HepG2 (cell line): ENCODE results near the gene ACTN3. TPM values are rescaled to one million over a fixed set of nuclear protein-coding genes. Genes with fewer than 3 reads are reported as not detected.
A peak's percentile ranks its signal among the peaks of the same experiment; 100 is the strongest.

Source experiments
- ATAC-seq: fragments of 200-7000 bp; cut with Tn5 transposase; 3 replicates; pipeline ENCODE4 v1.9.1; 2020; ENCODE audit warnings: mild to moderate bottlenecking, moderate library complexity
- BruUV-seq: library from RNA; stranded (reverse); fragments of 400-500 nt; replicated peaks from 2 replicates; lab custom pipeline; 2021; lab: Mats Ljungman, UMichigan
- CTCF ChIA-PET: fragments of 300-600 bp; formaldehyde crosslinking; extraction: SDS; loops from one replicate; lab custom pipeline; 2021; ENCODE audit warnings: low total read pairs, inconsistent platforms, low intra/inter-chr PET ratio; lab: Yijun Ruan, JAX
- POLR2A ChIA-PET: fragments of 350-600 bp; sonication (Branson Sonifier 250); formaldehyde crosslinking; loops from one replicate; lab custom pipeline; 2020; ENCODE audit warnings: antibody characterized with exemption, inconsistent platforms; lab: Yijun Ruan, JAX
- DNase-seq: peaks from one replicate; pipeline ENCODE4 v3.0.0-alpha.2; 2015; ENCODE audit warnings: low spot score
- FAIRE-seq: peaks from 3 replicates; lab custom pipeline; 2011; peaks lifted over from hg19 to GRCh38; lab: Jason Lieb, UNC
- H2AFZ ChIP-seq: one replicate; pipeline ENCODE4 v1.6.1; 2011; ENCODE audit warnings: low read length, inconsistent platforms
- H3K27ac ChIP-seq: fragments of 300-600 bp; 3 replicates; pipeline ENCODE4 v1.8.0; 2011; ENCODE audit warnings: mixed run types, mild to moderate bottlenecking, mixed read lengths, low read length, inconsistent platforms; ENCODE audit not compliant: insufficient read depth; ENCODE audit errors: extremely low read length
- H3K27me3 ChIP-seq, 2 experiments: fragments of 200-600 bp in 1 of 2; 2 replicates in 1 of 2; 3 replicates in 1 of 2; pipeline versions ENCODE4 v1.6.0 to v1.8.0; 2011; ENCODE audit warnings: low read length in 2 of 2, mild to moderate bottlenecking in 2 of 2, moderate library complexity in 2 of 2, inconsistent platforms in 1 of 2; ENCODE audit not compliant: insufficient read depth in 2 of 2, control insufficient read depth in 1 of 2
- H3K36me3 ChIP-seq, 2 experiments: fragments of 200-600 bp in 1 of 2; replicated peaks in 1 of 2; 2 replicates in 1 of 2; 3 replicates in 1 of 2; pipeline versions ENCODE4 v1.5.1 to v1.8.0; 2011; ENCODE audit warnings: low read length in 2 of 2, inconsistent platforms in 1 of 2; ENCODE audit not compliant: insufficient read depth in 2 of 2, control insufficient read depth in 1 of 2
- H3K4me1 ChIP-seq: 2 replicates; pipeline ENCODE4 v1.5.1; 2012; ENCODE audit warnings: low read length, inconsistent platforms; ENCODE audit not compliant: insufficient read depth
- H3K4me2 ChIP-seq: 2 replicates; pipeline ENCODE4 v1.6.0; 2011; ENCODE audit warnings: low read depth, low read length, inconsistent platforms
- H3K4me3 ChIP-seq, 3 experiments: fragments of 200-600 bp in 1 of 3; sonication (generic), shearing (Covaris generic) in 1 of 3; replicated peaks in 1 of 3; 2 replicates each; pipeline ENCODE4 v1.5.1; 2011 to 2016; ENCODE audit warnings: low read length in 3 of 3, inconsistent platforms in 2 of 3, low read depth in 2 of 3, mild to moderate bottlenecking in 2 of 3, control low read depth in 1 of 3, mixed read lengths in 1 of 3; ENCODE audit not compliant: insufficient read depth in 1 of 3
- H3K79me2 ChIP-seq: one replicate; pipeline ENCODE4 v1.6.1; 2011; ENCODE audit warnings: low read length, inconsistent platforms; ENCODE audit not compliant: insufficient read depth
- H3K9ac ChIP-seq: 2 replicates; pipeline ENCODE4 v1.6.0; 2011; ENCODE audit warnings: mild to moderate bottlenecking, low read depth, low read length, inconsistent platforms; ENCODE audit not compliant: insufficient read depth
- H3K9me3 ChIP-seq: 2 replicates; pipeline ENCODE4 v1.5.1; 2012; ENCODE audit warnings: mild to moderate bottlenecking, low read length
- H4K20me1 ChIP-seq: 2 replicates; pipeline ENCODE4 v1.6.0; 2011; ENCODE audit warnings: inconsistent platforms, mild to moderate bottlenecking, low read length, moderate library complexity; ENCODE audit not compliant: insufficient read depth
- BCLAF1 ChIP-seq: fragments of 450-650 bp; IDR thresholded peaks from 2 replicates; pipeline ENCODE4 v1.6.1; 2017; ENCODE audit warnings: mild to moderate bottlenecking
- CEBPB ChIP-seq: IDR thresholded peaks from 2 replicates; pipeline ENCODE4 v1.6.1; 2011; ENCODE audit warnings: low read depth, low read length, improper control_type of control experiment, borderline replicate concordance
- CEBPG ChIP-seq: IDR thresholded peaks from 2 replicates; pipeline ENCODE4 v1.6.1; 2016
- ETS1 ChIP-seq: sonication (generic); formaldehyde crosslinking; IDR thresholded peaks from 2 replicates; pipeline ENCODE4 v1.4.0; 2020; ENCODE audit warnings: missing genetic modification reagents
- MZF1 ChIP-seq: sonication (generic); formaldehyde crosslinking; IDR thresholded peaks from 2 replicates; pipeline ENCODE4 v1.8.1; 2023; ENCODE audit warnings: mild to moderate bottlenecking, missing genetic modification reagents, borderline replicate concordance
- TEAD3 ChIP-seq: optimal IDR thresholded peaks from 2 replicates; pipeline ENCODE3; 2016; ENCODE audit warnings: borderline replicate concordance
- ZNF496 ChIP-seq: sonication (generic); formaldehyde crosslinking; IDR thresholded peaks from 2 replicates; pipeline ENCODE4 v1.8.1; 2023; ENCODE audit warnings: mild to moderate bottlenecking, moderate library complexity, missing genetic modification reagents; ENCODE audit not compliant: insufficient replicate concordance
- ZSCAN12 ChIP-seq: sonication (generic); formaldehyde crosslinking; IDR thresholded peaks from 2 replicates; pipeline ENCODE4 v1.9.0; 2021; ENCODE audit warnings: mild to moderate bottlenecking, missing genetic modification reagents
- WGBS: methylation state at CpG from one replicate; pipeline ENCODE4 v1.1.6; 2017; ENCODE audit warnings: low lambda C conversion rate; 5-methylcytosine and 5-hydroxymethylcytosine counted together
- in situ Hi-C: cut with HindIII; loops from 2 replicates; pipeline ENCODE4 v1.10.0; 2017; ENCODE audit warnings: low pct_unique_long_range_greater_than_20kb; ENCODE audit not compliant: extremely low pct_ligation_motif_present
- intact Hi-C: fragments of 100-400 bp; cut with micrococcal nuclease; formaldehyde crosslinking; loops from one replicate; pipeline ENCODE4 v1.10.0; 2022; ENCODE audit not compliant: unreplicated experiment
- polyA plus RNA-seq, 8 experiments: library from polyadenylated mRNA; depleted of rRNA in 3 of 8; stranded (reverse) in 7 of 8; unstranded in 1 of 8; fragments of >200 nt; fragmentation: Illumina TruSeq in 4 of 8; extraction: Trizol in 4 of 8; gene quantifications; 2 replicates each; pipeline versions ENCODE4 v1.2.1 to v1.2.3, GENCODE V29; 2011 to 2016; ENCODE audit warnings: low read depth in 4 of 8, missing spikeins in 1 of 8, mixed read lengths in 1 of 8; ENCODE audit not compliant: insufficient read depth in 1 of 8
- total RNA-seq, 5 experiments: library from RNA; depleted of rRNA; stranded (reverse); fragments of >200 nt; fragmentation: Illumina TruSeq; extraction: Trizol; gene quantifications; 2 replicates each; pipeline ENCODE4 v1.2.3, GENCODE V29; 2016; ENCODE audit warnings: low read depth in 1 of 5
- TF ChIP-seq, protein P1 (sequence below): sonication (generic); formaldehyde crosslinking; IDR thresholded peaks from 2 replicates; pipeline ENCODE4 v1.8.0; 2022; ENCODE audit warnings: missing genetic modification reagents, mild to moderate bottlenecking, inconsistent platforms, borderline replicate concordance

ACTN3 gene
- total and polyA plus RNA-seq, 2 of the 13 experiments (the other 11 are each of a cell fraction or from before 2014, with no cell fraction given): 0.04 to 0.09 TPM

DNA sequence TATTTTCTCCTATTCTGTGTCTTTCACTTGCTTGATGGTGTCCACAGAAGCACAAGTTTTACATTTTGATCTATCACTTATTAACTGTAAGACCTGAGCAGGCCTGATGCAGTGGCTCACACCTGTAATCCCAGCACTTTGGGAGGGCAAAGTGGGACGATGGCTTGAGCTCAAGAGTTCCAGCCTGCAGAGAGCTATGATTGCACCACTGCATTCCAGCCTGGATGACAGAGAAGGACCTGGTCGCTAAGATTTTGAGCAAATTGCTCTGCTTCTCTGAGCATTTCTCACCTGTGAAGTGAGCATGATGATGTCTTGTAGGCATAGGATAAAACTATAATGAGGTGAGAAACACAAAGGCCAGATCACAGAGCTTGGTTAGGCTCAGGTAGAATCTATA, 39.4 kb downstream of the ACTN3 start:
- ATAC-seq (peak; percentile 70), FAIRE-seq (no peak), DNase-seq (peak; percentile 39)
- H3K79me2 ChIP-seq: no peaks in the 10 kb centered on the region
- peak overlapping the region; percentile 25; the same call in 1 of the 2 replicates for H3K4me2 ChIP-seq
- no peaks in the 10 kb centered on the region; the same call in 1 of the 2 replicates for H3K9me3 ChIP-seq
- no peak for TF ChIP-seq ZNF496 (CRISPR knock-in tag)
- no peak for TF ChIP-seq ETS1 (CRISPR knock-in tag)
- TF ChIP-seq CEBPG (CRISPR knock-in tag): peak; percentile 58
- peak; percentile 92 for TF ChIP-seq TEAD3 (CRISPR knock-in tag)
- TF ChIP-seq MZF1: no peak
- no peak for TF ChIP-seq BCLAF1
- peak; percentile 72; the same call in 1 of the 2 replicates for TF ChIP-seq CEBPB
- TF ChIP-seq, protein P1, sequence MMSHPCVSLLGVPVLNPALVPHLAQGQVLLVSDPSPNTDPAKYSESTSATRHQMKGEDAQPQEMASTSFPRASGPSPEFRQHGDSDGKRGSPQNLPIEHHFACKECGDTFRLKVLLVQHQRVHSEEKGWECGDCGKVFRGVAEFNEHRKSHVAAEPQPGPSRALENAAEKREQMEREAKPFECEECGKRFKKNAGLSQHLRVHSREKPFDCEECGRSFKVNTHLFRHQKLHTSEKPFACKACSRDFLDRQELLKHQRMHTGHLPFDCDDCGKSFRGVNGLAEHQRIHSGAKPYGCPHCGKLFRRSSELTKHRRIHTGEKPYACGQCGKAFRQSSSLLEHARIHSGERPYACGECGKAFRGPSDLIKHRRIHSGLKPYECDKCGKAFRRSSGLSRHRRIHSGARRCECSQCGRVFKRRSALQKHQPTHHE (CRISPR knock-in tag): no peak
- TF ChIP-seq ZSCAN12 (CRISPR knock-in tag): no peak
- WGBS: 0% methylated on average over 2 of the region's 2 CpGs
- no peak overlapping the region for H3K4me3 ChIP-seq
- intact Hi-C loops (no loop called here), in situ Hi-C loops (no loop called here)
- POLR2A ChIA-PET: interaction anchor here (0.8 to 1.5 kb wide), 3 partner anchors 21 to 92 kb away, joined by 3 to 5 read pairs (median 4); partner anchors contain the start of gene RBM4
- H3K4me1 ChIP-seq: peaks cover 36% of the 10 kb centered on the region
- H3K27me3 ChIP-seq: no peaks in the 10 kb centered on the region
- BruUV-seq: no TSS peak
- no peaks in the 10 kb centered on the region for H4K20me1 ChIP-seq
- CTCF ChIA-PET: no interaction called here
- no peaks in the 10 kb centered on the region for H3K36me3 ChIP-seq
- H3K9ac ChIP-seq: no peak overlapping the region
- no peak overlapping the region for H3K27ac ChIP-seq
- H2AFZ ChIP-seq: peak overlapping the region; percentile 64
